ENCODE measurements around the gene NSUN4.

The NSUN4 gene

DNA sequence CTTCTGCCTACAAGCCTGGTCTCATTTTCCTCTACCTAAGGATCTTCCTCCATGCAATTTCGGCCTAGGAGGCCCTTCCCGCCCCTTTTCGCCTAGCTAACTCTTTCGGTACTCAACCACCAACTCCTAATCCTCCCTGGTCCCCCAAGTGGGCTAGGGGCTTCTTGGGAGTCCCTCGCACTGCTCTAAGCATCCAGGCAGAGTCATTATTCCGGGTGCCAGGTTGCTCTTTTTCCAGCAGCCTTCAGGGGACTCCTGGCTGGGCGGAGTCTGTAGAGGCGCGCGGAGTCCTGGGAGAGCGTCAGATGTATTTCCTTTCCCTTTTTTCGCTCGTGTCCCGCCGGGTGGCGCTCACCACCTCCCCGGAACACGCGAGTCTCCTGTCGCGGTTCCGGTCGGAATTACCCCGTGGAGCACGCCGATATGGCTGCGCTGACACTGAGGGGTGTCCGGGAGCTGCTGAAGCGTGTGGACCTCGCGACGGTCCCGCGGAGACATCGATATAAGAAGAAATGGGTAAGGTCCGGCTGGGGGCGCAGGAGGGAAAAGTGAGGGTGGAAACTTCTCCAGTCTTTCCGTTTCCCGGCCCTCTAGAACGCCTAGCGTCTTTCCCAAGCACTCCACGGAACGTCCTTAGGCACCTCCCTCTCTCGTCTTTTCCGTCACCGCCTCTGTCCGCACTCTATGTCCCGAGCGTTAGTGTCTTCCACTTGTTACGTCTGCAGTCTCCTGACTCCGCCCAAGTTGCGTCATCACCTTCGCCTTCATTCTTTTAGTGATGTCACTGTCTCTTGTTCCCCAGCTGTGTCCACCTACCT, at the start of gene NSUN4:
Gene NSUN4 (plus strand): TSS at position 404 of the 818 bp plus-strand sequence. CDS start 20 bp downstream, at position 424.
- peak within 1 kb of the TSS; percentile 62 to 86 (median 78) for H3K4me3 ChIP-seq
- peak within 1 kb of the TSS; percentile 81 to 96 (median 91) for H3K4me2 ChIP-seq
- peak within 1 kb of the TSS; percentile 81 to 94 (median 90) for H3K27ac ChIP-seq
- H4K20me1 ChIP-seq: peaks cover 0 to 45% (median 38%) of the 10 kb centered on the region in 11 experiments; a peak in 19 of 22 replicates
- no peaks in the 10 kb centered on the region for H3K9me3 ChIP-seq (replicated peaks in 1 of 11)
- TF ChIP-seq Cebpa-rat (IDR thresholded peaks at IDR 0.05): peak in 9 of 11 experiments; percentile 25 to 87 (median 64); a peak in 14 of 22 replicates
- peaks cover 35 to 61% (median 46%) of the 10 kb centered on the region in 10 experiments for H3K4me1 ChIP-seq
- peak within 1 kb of the TSS; percentile 85 to 94 (median 90) for H3K9ac ChIP-seq
- H3K36me3 ChIP-seq: peaks cover 26 to 40% (median 34%) of the 10 kb centered on the region in 11 experiments
- H3K27me3 ChIP-seq: no peaks in the 10 kb centered on the region

DNA sequence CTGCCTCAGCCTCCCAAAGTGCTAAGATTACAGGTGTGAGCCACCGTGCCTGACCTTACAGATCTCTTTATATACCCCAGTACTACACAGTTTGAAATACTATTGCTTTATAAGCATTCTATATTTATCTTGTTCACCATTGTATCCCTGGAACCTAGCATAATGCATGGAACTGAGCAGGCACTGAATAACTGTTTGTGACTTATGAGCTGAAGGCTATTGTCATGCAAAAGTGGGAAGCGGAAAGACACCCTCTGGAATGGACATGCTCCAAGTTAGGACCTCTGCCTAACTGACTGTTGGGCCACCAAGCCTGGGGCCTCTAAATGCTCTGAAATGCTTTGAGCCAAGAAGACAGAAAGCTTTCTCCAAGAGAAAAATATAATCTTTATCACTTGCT, 45.3 kb upstream of the NSUN4 start:
- Histone ChIP-seq H3K4me2 (no peak overlapping the region), H3K36me3 (peaks cover 72 to 100% (median 78%) of the 10 kb centered on the region in 11 experiments), H3K4me3 (no peak overlapping the region), H3K27me3 (no peaks in the 10 kb centered on the region), H3K9me3 (replicated peaks in 1 of 11) (no peaks in the 10 kb centered on the region), H4K20me1 (peaks cover 6 to 76% (median 37%) of the 10 kb centered on the region in 11 experiments; a peak in 19 of 22 replicates), H3K9ac (no peak overlapping the region), H3K4me1 (peaks cover 5 to 14% (median 7%) of the 10 kb centered on the region in 10 experiments), H3K27ac (no peak overlapping the region)
- no peak for TF ChIP-seq Cebpa-rat (IDR thresholded peaks at IDR 0.05)

DNA sequence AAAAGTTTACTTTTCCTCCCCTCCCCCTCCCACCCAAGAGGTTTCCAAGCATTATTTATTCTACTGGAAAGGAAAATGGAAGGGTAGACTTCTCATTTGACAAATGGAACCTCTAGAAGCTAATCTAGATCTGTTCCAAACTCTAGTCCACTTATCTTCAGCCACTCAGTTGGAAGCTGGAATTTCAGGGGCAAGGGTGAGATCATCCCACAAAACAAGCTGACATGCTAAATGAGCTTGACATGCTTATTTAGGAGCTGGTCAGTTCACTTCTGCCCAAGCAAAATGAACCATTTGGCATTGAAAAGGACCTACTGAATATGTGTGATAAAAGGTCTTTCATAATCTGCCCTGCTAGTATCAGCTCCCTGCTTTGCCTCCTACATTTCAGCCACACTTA, 42.2 kb upstream of the NSUN4 start:
- H3K27me3 ChIP-seq: no peaks in the 10 kb centered on the region

DNA sequence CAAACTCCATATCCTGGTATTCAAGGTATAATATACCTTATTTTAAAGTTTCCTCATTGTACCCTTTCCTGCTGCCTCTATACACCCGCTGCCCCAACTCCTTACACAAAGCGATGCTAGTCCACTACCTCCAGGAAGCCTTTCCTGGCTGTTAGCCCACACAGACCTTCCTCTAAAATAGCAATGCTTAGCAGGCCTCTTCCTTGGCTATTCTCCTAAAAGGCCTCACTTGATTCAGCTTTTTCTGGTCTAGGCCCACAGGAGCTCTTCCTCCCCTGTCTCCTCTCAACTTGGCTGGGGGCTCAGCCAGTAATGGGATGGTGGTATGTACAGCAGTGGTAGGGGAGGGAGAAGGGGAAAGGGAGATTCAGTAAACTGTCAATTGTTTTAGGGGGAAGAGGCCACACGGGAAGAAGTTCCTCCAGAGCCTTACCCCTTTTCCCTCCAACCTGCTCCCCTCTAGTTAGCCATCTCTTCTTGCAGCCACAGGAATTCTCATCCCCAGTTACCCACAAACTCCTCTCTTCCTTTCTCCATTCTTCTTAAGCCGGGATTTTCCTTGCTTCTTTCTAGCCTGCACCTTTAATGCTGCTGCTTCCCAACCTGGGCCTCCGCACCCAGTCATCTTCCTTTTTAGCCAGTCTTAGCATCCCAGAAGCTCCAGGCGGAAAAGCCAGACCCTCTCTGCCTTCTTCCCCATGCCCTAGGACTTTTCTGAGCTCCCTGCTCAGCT, 39.8 kb upstream of the NSUN4 start:
- Histone ChIP-seq H3K4me3 (peak overlapping the region; percentile 78 to 99 (median 92)), H3K27me3 (no peaks in the 10 kb centered on the region), H3K4me2 (peak overlapping the region; percentile 90 to 100 (median 97)), H3K4me1 (peaks cover 30 to 41% (median 32%) of the 10 kb centered on the region in 10 experiments), H3K36me3 (peaks cover 23 to 57% (median 36%) of the 10 kb centered on the region in 11 experiments), H3K27ac (peak overlapping the region; percentile 93 to 100 (median 98)), H4K20me1 (peaks cover 27 to 88% (median 63%) of the 10 kb centered on the region in 11 experiments; a peak in 21 of 22 replicates), H3K9me3 (replicated peaks in 1 of 11) (no peaks in the 10 kb centered on the region), H3K9ac (peak overlapping the region; percentile 97 to 100 (median 99))
- no peak for TF ChIP-seq Cebpa-rat (IDR thresholded peaks at IDR 0.05)

More for the DNA sequence above, 42.2 kb upstream of the NSUN4 start:
- H3K9me3 ChIP-seq (replicated peaks in 1 of 11): no peaks in the 10 kb centered on the region
- H3K36me3 ChIP-seq: peaks cover 48 to 69% (median 55%) of the 10 kb centered on the region in 11 experiments
- H3K9ac ChIP-seq: no peak overlapping the region
- H3K4me2 ChIP-seq: no peak overlapping the region
- no peak for TF ChIP-seq Cebpa-rat (IDR thresholded peaks at IDR 0.05)
- peaks cover 16 to 25% (median 18%) of the 10 kb centered on the region in 10 experiments for H3K4me1 ChIP-seq
- H4K20me1 ChIP-seq: peaks cover 11 to 81% (median 52%) of the 10 kb centered on the region in 11 experiments; a peak in 19 of 22 replicates
- H3K27ac ChIP-seq: no peak overlapping the region
- no peak overlapping the region for H3K4me3 ChIP-seq

DNA sequence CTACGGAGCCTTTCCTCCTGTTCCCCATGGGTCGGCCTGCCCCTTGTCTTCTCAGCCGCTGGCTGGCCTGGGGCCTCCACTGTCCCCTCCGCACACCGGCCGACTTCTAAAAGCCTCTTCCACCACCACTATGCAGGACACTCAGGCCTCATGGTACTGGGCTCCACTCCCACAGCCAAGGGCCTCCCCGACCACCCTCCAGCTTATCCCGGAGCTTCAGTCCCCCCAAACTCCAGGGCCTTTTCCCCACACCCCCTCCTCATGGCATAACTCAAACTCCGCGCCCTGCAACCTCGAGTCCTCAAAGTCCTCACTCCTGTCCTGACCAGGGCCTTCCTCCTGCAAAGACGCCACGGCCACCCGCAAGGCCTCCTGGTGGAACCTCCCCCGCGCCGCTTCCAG, 39.2 kb upstream of the NSUN4 start:
- Histone ChIP-seq H3K9ac (peak overlapping the region; percentile 97 to 100 (median 99)), H3K9me3 (replicated peaks in 1 of 11) (no peaks in the 10 kb centered on the region), H3K27me3 (no peaks in the 10 kb centered on the region), H3K27ac (peak overlapping the region; percentile 93 to 100 (median 98)), H3K36me3 (peaks cover 18 to 57% (median 33%) of the 10 kb centered on the region in 11 experiments), H3K4me3 (peak overlapping the region; percentile 78 to 99 (median 92)), H4K20me1 (peaks cover 33 to 90% (median 69%) of the 10 kb centered on the region in 11 experiments; a peak in 21 of 22 replicates), H3K4me2 (peak overlapping the region; percentile 90 to 100 (median 97)), H3K4me1 (peaks cover 35 to 46% (median 38%) of the 10 kb centered on the region in 10 experiments)
- no peak for TF ChIP-seq Cebpa-rat (IDR thresholded peaks at IDR 0.05)

DNA sequence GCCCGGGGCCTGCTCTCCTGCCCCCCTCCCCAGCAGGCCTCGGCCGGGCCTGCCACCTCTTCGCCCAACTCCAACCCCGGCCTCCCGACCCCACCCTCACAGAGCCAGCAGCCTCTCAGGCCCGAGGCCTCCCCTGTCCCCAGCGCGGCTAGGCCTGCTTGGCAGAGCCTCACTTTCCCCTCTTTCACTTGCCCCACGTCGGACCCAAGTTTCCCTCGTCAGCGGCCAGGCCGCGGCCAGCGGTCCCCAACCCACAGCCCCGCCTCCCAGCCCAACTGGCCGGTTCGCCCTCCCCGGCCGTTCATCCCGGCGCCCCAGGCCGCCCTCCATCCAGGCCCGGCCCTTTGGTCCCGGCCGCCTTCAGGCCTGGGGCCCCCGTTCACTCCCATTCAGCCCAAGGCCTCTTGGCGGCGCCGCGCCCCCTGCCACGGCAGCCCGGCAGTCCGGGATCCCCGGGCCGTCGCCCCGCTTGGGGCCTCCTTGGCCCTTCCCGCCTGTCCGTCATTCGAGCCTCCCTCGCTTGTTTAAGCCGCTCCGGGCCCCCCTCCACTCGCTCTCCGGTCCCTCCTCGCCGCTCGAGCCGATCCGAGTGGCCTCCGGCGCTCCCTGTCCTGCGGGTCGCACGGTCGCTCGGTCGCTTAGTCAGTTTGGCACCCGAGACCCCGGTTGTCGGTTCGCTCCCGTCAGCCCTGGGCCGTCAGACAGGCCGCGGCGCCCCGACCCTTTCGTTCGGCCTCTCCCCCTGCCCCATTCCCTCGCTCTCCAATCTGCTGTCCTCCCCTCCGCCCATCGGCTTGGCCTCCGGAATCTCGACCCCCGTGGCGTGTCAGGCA, 38.6 kb upstream of the NSUN4 start:
- H3K36me3 ChIP-seq: peaks cover 16 to 57% (median 32%) of the 10 kb centered on the region in 11 experiments
- peaks cover 42 to 53% (median 44%) of the 10 kb centered on the region in 10 experiments for H3K4me1 ChIP-seq
- H3K27me3 ChIP-seq: no peaks in the 10 kb centered on the region
- H3K9ac ChIP-seq: peak overlapping the region; percentile 97 to 100 (median 99)
- no peak for TF ChIP-seq Cebpa-rat (IDR thresholded peaks at IDR 0.05)
- H3K27ac ChIP-seq: peak overlapping the region; percentile 93 to 100 (median 98)
- peak overlapping the region; percentile 78 to 99 (median 92) for H3K4me3 ChIP-seq
- H3K4me2 ChIP-seq: peak overlapping the region; percentile 90 to 100 (median 97)
- no peaks in the 10 kb centered on the region for H3K9me3 ChIP-seq (replicated peaks in 1 of 11)
- peaks cover 39 to 90% (median 72%) of the 10 kb centered on the region in 11 experiments; a peak in 21 of 22 replicates for H4K20me1 ChIP-seq

DNA sequence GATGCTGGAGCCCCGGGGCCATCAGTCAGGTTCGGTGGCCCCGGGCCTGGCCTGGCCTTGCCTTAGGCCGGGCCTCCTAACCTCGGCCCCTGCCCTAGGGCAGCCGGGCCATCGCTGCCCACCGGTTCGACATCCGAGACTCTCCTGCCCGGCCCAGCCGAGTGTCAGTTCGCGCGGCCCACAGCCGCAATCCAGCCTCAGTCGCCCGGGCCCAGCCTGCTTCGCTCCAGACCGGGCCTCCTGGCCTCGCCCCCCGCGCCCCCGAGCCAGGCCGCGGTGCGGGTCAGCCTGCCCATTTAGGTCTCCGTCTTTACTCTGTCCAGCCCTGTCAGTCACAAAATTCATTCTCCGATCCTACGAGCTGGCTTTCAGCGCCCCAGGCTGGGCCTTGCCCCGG, 38.0 kb upstream of the NSUN4 start:
- Histone ChIP-seq H3K4me1 (peaks cover 48 to 59% (median 50%) of the 10 kb centered on the region in 10 experiments), H4K20me1 (peaks cover 45 to 90% (median 73%) of the 10 kb centered on the region in 11 experiments; a peak in 21 of 22 replicates), H3K27ac (peak overlapping the region; percentile 93 to 100 (median 98)), H3K4me2 (peak overlapping the region; percentile 90 to 100 (median 97)), H3K36me3 (peaks cover 11 to 57% (median 30%) of the 10 kb centered on the region in 11 experiments), H3K9ac (peak overlapping the region; percentile 97 to 100 (median 99)), H3K9me3 (replicated peaks in 1 of 11) (no peaks in the 10 kb centered on the region), H3K4me3 (peak overlapping the region; percentile 78 to 99 (median 92)), H3K27me3 (no peaks in the 10 kb centered on the region)
- TF ChIP-seq Cebpa-rat (IDR thresholded peaks at IDR 0.05): no peak

Data from BLaER1 treated with 17β-estradiol and CSF1 and Interleukin-3, amounts not matched to agents 10 nM and 100 nM (cell line).